ENCODE data around the gene SLC16A4. TPM values are rescaled to one million over a fixed set of nuclear protein-coding genes. Genes with fewer than 3 reads are reported as not detected.
"Not testable (repeated sequence)": the region's sequence is repeated elsewhere in the genome, so short reads cannot be mapped to it uniquely, and the experiment has no call there.

The SLC16A4 gene
- total RNA-seq, 1 experiment from 2014 or later: 0.28 TPM

DNA sequence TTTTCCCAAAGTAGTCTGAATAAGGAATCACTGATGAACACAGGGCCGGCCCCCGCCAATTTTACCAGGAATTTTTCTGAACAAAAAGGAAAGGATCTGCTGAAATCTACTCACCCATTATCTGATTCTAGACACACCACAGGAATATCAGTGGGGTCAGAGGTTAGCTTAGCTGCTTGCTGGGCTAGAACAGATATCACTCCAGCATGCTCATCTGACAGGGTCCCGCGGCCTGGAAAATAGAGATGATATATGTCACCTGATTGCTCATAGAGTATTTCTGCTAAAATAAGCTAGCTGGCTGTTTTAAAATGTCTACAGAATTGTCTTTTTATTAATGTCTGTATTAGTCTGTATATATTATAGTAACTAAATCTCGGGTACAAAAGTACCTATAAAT is 13.0 kb upstream of the SLC16A4 start:
- H3K36me3 Mint-ChIP-seq: peaks cover 25% of the 10 kb centered on the region
- POLR2A ChIA-PET: interaction anchor here (0.6 kb wide), 1 partner anchor 58 kb away, joined by 3 read pairs; no protein-coding TSS in a partner anchor

GRCh38 chr1:110396259-110396958 is 5.6 kb upstream of the SLC16A4 start:
- ChIA-PET CTCF (interaction anchor here (1.2 to 1.5 kb wide), 2 partner anchors 59 to 84 kb away, joined by 4 read pairs; no protein-coding TSS in a partner anchor), POLR2A (interaction anchor here (0.6 kb wide), 1 partner anchor 8 kb away, joined by 4 read pairs; no protein-coding TSS in a partner anchor)
- not testable (repeated sequence) for H3K27me3 Mint-ChIP-seq (ENCODE audit: low read depth); ATAC-seq; H3K4me3 Mint-ChIP-seq; H3K4me1 Mint-ChIP-seq; DNase-seq (ENCODE audit: low spot score); H3K27ac Mint-ChIP-seq; H3K9me3 Mint-ChIP-seq
- peaks cover 39% of the 10 kb centered on the region for H3K36me3 Mint-ChIP-seq

More for the DNA sequence above, 13.0 kb upstream of the SLC16A4 start:
- no peak overlapping the region for H3K27ac Mint-ChIP-seq
- peaks cover 14% of the 10 kb centered on the region for H3K4me1 Mint-ChIP-seq
- no peak overlapping the region for H3K4me3 Mint-ChIP-seq
- H3K9me3 Mint-ChIP-seq: no peaks in the 10 kb centered on the region
- H3K27me3 Mint-ChIP-seq (ENCODE audit: low read depth): 0 out of 2 replicates have a peak, but pooled peaks cover 2% of the 10 kb centered on the region
- TF ChIP-seq KAT7 (CRISPR knock-in tag; IDR thresholded peaks at IDR 0.05; ENCODE audit: borderline replicate concordance): no peak
- no peak for TF ChIP-seq CBFB (CRISPR knock-in tag; IDR thresholded peaks at IDR 0.05; ENCODE audit: low read depth)
- TF ChIP-seq ZNF281 (CRISPR knock-in tag; IDR thresholded peaks at IDR 0.05): no peak
- TF ChIP-seq, protein P1, sequence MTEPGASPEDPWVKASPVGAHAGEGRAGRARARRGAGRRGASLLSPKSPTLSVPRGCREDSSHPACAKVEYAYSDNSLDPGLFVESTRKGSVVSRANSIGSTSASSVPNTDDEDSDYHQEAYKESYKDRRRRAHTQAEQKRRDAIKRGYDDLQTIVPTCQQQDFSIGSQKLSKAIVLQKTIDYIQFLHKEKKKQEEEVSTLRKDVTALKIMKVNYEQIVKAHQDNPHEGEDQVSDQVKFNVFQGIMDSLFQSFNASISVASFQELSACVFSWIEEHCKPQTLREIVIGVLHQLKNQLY (CRISPR knock-in tag; IDR thresholded peaks at IDR 0.05): no peak
- TF ChIP-seq RORB (CRISPR knock-in tag; IDR thresholded peaks at IDR 0.05): no peak
- no peak for TF ChIP-seq GABPB1 (CRISPR knock-in tag; IDR thresholded peaks at IDR 0.05)
- no peak for TF ChIP-seq PRDM15 (CRISPR knock-in tag; IDR thresholded peaks at IDR 0.05)
- TF ChIP-seq, protein P2, sequence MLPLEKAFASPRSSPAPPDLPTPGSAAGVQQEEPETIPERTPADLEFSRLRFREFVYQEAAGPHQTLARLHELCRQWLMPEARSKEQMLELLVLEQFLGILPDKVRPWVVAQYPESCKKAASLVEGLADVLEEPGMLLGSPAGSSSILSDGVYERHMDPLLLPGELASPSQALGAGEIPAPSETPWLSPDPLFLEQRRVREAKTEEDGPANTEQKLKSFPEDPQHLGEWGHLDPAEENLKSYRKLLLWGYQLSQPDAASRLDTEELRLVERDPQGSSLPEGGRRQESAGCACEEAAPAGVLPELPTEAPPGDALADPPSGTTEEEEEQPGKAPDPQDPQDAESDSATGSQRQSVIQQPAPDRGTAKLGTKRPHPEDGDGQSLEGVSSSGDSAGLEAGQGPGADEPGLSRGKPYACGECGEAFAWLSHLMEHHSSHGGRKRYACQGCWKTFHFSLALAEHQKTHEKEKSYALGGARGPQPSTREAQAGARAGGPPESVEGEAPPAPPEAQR (CRISPR knock-in tag; IDR thresholded peaks at IDR 0.05): no peak
- no peak for TF ChIP-seq SMAD3 (CRISPR knock-in tag; IDR thresholded peaks at IDR 0.05; ENCODE audit: borderline replicate concordance)
- TF ChIP-seq CREB1 (CRISPR knock-in tag; IDR thresholded peaks at IDR 0.05): no peak
- CTCF ChIA-PET: interaction anchor here (1.7 kb wide), 1 partner anchor 57 kb away, joined by 5 read pairs; no protein-coding TSS in a partner anchor
- ATAC-seq (no peak), DNase-seq (ENCODE audit: low spot score) (no peak)

- Mint-ChIP-seq H3K27me3 (ENCODE audit: low read depth) (no peaks in the 10 kb centered on the region), H3K27ac (no peak overlapping the region), H3K4me3 (no peak overlapping the region), H3K9me3 (0 out of 2 replicates have a peak, but pooled peaks cover 7% of the 10 kb centered on the region), H3K4me1 (peaks cover 17% of the 10 kb centered on the region), H3K36me3 (peaks cover 27% of the 10 kb centered on the region)
- ChIA-PET POLR2A (no interaction called here), CTCF (no interaction called here)
- DNase-seq (ENCODE audit: low spot score) (no peak), ATAC-seq (no peak)
- no peak for TF ChIP-seq ZNF121 (CRISPR knock-in tag; IDR thresholded peaks at IDR 0.05)
- no peak for TF ChIP-seq ZNF281 (CRISPR knock-in tag; IDR thresholded peaks at IDR 0.05)
- no peak for TF ChIP-seq ZNF263 (CRISPR knock-in tag; IDR thresholded peaks at IDR 0.05; ENCODE audit: low read depth)
- TF ChIP-seq RELA (CRISPR knock-in tag; IDR thresholded peaks at IDR 0.05; ENCODE audit: borderline replicate concordance): no peak
- no peak for TF ChIP-seq ZNF423 (CRISPR knock-in tag; IDR thresholded peaks at IDR 0.05)
- no peak for TF ChIP-seq JAZF1 (CRISPR knock-in tag; IDR thresholded peaks at IDR 0.05)
- TF ChIP-seq, protein P3, sequence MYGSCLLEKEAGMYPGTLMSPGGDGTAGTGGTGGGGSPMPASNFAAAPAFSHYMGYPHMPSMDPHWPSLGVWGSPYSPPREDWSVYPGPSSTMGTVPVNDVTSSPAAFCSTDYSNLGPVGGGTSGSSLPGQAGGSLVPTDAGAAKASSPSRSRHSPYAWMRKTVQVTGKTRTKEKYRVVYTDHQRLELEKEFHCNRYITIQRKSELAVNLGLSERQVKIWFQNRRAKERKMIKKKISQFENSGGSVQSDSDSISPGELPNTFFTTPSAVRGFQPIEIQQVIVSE (CRISPR knock-in tag; IDR thresholded peaks at IDR 0.05; ENCODE audit: borderline replicate concordance): no peak
- no peak for TF ChIP-seq TEAD4 (CRISPR knock-in tag; IDR thresholded peaks at IDR 0.05)
- TF ChIP-seq NFYB (CRISPR knock-in tag; conservative IDR thresholded peaks at IDR 0.05; ENCODE audit: low read depth): no peak
- no peak for TF ChIP-seq ZNF416 (CRISPR knock-in tag; IDR thresholded peaks at IDR 0.05)
- TF ChIP-seq CREB1 (CRISPR knock-in tag; IDR thresholded peaks at IDR 0.05): no peak
- no peak for TF ChIP-seq ATF1 (CRISPR knock-in tag; IDR thresholded peaks at IDR 0.05)
Observed at GRCh38 chr1:110394493-110394820, 3.6 kb upstream of the SLC16A4 start.
